Kasumi-1 (cell line): ENCODE data around the gene SUMO3.

Experiments
- DNase-seq, 2 experiments: peaks; one replicate each; lab custom pipeline; 2025; lab: John Stamatoyannopoulos, UW

Gene SUMO3

DNA sequence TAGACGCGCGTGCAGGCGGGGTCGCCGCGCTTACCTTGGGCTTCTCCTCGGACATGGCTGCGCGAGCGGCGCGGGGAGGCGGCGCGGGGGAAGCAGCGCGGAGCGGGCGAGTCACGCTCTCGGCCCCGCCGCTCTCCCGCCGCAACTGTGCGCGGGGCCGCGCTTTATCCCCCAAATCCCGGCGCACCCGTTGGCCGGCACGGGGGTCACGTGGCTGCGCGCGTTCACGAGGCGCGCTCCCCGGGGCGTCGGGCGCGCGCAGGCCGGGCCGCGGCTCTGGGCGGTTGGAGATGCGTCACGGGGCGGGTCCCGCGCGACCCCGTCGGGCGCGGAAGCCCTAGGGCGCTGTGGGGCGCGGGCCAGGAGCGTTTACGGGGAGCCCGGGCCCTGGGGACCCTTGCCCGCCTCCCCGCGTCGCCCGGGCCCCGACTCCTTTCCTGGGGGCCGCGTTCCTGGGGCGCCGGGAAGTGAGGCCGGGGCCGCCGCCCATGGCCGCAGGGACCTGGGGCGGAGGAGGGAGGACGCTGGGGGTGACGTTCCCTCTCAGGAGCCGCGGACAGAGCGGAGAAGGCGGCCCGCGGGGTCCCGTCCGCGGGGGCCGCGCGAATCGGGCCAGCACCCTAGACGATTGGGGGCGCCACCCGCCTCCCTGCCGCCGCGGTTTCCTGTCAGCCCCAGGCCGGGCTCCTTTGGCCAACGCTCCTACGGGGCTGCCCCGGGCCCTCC is at the start of gene SUMO3:
Gene SUMO3, minus strand, starts transcription at position 149 of the 726 bp plus-strand sequence. Its CDS starts 94 bp downstream, at position 55.
- DNase-seq = peak; percentile 59 to 66

DNA sequence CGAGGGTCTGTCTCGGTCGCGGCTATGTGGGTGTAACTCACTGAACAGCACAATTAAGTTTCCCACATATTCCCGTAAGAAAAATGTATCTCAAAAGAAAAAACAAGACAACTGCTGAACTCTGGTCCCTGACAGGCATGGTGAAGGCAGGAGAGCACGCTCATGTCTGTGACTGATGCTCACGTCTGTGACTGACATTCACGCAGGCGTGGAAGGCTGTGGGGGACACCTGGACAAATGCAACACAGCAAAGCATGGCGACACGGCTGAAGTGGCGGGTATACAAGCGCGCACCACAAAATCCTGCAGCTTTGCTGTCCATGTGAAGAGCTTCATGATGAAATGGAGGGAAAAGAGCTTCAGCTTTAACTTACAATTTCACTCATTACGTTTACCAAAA is 49.6 kb upstream of the SUMO3 start:
- DNase-seq = no peak

DNA sequence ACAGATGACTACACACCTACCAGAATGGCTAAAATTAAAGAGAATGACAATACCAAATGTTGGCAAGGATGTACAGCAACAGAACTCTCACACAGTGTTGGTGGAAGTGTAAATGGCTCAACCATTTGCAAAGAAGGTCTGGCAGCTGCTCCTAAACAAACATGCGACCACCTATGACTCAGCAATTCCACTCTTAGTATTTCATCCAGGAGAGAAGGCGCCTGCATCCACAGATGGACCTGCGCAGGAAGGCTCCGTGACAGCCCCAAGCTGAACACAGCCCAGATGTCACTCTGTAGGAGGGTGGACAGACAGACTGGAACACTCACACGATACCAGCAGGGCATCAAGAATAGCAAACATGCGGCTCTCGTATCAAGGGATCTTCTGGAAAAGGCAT is 48.9 kb upstream of the SUMO3 start:
- DNase-seq = no peak

DNA sequence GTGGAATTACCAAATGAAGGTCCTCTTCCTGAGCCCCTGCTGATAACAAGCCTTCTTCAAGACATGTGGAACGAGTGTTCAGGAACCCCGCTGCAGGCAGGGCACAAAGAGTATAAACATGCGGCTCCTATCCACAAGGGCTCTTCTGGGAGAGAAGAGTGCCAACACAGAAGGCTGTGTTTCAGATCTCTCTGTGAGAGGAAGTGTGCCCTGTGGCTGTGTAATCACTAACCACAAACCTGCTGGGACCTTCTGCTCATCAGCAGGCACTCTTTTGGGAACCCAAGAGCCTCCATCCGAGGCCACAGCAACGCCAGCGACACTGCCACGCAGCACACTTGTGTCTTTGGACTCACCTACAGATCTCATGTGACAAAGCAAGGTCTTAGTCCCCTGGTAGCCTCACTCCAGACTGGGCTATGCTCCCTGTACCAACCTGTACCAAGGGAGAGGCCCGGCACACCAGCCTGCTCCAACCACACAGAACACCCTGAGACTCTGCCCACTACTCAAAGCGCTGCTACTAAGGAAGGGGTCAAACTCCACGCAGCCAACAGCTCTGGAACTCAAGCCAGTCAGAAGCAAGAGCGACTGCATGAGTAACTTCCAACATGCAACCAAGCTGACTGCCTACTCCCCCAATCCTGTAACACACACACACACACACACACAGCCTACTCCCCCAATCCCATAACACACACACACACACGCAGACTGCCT is 47.9 kb upstream of the SUMO3 start:
- DNase-seq = peak; percentile 61 to 80

DNA sequence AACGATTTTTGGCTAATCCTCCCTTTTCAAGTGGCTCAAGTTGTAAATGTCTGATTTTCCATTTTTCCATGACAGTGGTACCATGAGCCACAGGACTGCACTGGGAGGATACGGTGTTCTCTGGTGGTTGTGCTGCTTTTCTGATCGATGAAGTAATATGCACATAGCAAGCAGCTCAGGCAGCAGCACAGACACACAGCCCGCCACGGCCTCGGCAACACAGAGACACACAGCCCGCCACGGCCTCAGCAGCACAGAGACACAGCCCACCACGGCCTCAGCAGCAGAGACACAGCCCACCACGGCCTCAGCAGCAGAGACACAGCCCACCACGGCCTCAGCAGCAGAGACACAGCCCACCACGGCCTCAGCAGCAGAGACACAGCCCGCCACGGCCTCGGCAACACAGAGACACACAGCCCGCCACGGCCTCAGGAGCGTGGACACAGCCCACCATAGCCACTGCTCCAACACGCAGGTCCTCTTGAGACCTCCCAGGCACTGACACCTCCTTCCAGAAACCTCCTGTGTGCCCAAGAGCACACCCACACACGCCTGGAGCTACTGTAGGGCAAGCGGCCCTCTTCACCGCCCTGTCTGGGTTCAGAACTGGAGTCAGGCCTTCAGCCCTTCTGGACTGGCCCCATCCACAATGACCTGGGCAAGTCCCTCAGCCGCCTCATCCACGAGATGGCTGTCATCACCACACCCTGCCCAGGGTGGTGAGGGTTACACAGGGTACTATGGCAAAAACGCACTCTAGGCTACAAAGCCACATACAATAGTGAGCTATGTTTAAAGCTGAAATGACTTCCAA is 45.2 kb upstream of the SUMO3 start:
- DNase-seq = no peak

DNA sequence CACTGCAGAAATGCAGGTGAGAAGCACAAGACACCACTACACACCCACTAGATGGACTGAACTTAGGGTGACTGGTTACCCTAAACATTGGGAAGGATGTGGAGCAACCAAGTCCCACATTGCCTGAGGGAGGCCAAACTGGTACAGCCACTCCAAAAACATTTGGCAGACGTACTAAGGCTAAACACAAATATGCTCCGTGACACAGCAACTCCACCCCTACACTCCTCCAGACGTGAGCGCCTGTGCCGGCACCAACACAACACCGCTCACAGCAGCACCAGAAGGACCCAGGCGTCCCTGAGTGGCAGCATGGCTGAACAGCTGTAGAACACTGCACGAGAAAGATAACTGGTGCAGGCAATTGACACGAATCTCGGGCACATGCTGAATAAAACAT is 40.9 kb upstream of the SUMO3 start:
- no peak for DNase-seq

DNA sequence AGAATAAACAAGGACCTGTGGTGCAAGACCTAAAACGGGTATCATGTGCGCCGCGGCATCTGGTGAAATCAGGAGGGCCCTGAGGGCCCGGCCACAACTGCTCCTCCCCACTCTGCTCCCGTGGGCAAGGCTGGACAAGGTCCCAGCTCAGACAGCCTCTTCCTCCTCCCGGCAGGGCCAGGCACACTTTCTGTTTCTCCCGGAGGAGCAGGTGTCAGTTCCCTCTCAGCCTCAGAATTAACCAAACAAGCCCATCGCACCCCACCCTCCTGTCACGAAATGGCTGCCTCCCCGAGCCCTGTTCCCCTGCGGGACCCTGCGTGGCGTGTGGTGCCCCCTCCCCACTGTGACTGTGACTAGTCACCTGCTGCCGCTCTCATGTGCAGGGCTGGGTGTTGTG is 40.4 kb upstream of the SUMO3 start:
- no peak for DNase-seq

DNA sequence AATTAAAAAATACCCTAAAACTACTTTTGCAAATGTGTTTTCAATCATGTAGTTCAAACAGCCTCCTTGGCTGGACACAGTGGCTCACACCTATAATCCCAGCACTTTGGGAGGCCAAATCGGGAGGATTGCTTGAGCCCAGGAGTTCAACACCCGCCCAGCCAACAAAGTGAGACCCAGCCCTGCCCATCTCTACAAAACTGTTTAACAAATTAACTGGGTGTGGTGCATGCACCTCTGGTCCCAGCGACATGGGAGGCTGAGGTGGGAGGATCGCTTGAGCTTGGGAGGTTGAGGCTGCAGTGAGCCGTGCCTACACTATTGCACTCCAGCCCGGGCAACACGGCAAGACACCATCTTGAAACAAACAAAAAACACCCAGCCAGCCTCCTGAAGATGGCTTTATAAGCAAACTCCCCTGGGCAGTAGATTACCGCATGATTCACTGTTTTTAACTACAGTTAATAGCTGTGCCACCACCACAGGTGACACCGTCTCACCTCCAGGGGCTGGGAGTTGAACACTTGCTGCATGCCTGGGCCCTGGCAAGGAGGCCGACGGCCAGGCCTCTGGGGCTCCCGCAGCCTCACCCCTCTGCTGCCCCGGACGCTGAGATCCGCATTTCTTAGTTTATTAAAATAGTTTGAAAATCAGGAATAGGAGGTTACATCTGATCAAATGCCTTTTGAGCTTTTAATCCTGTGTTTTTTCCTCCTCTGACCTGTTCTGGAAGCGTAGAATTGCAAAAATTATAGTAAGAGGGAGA is 39.4 kb upstream of the SUMO3 start:
- DNase-seq = no peak

DNA sequence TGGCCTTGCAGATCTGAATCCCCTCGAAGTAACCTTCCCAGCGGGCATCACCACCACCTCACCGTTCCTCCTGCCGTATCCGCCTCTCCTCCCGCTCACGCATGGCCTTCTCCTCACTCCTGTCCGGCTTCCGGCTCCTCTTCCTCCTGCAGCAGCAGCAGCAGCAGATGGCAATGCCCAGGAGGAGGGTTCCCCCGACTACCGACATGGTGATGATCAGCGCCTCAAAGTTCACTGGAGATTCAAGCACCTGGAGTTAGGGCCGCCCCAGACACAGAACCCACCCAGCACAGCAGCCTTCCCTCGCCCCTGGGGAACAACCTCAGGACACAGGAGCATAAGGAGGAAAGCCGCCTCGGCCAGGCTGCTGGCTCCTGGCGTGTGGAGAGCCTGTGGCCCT is 38.3 kb upstream of the SUMO3 start:
- DNase-seq = no peak

DNA sequence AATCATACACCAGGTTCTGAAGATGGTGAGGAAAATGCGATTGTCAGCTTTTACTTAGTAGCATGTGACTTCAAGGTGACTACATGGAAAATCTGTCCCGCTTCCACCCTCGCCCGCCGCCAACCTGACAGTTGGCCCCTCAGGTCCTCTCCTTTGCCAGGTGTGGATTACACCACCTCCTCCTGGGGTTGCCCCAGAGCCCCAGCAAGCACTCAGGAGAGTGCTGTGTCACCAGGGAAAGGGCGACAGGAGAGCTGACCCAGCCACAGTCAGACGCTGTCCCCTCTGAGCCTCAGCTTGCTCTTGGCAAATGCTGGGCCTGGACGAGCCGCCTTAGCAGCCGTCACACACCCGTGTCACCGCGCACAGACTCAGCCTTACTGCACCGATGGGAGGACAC is 37.7 kb upstream of the SUMO3 start:
- no peak for DNase-seq

DNA sequence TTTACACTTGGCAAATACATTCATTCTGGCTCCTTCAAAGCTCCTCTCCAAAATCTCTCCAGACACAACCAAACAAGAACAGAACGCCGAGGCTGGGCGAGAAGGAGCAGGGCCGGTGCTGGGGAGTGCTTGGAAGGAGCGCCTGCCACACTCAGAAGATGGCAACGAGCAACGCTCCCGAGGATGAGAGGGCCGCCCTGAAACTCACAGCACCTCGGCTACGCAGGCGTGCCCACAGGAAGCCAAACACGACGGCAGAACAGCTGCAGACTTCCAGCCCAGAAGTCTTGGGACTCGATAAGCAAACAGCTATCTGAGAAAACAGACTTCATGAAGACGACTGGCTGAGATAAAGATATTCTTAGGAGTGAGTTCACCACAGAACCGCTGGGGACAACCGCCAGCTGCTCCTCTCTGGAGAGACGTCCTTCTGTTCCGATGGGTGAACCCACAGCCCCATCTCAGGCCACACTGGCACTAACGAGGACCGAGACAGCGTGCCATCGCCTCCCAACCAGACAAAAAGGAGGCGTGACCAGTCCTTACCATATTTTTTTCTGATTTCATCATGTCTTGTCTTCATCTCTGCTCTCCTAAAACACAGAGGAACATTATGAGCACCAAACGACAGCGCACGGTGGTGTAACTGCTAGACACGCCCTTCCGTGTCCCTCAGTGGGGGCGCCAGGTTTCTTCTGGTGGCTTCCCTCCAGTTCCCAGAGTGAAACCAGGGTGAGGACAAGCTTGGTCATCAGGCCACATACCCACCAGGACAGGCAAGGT is 37.0 kb upstream of the SUMO3 start:
- peak; percentile 87 to 90 for DNase-seq

DNA sequence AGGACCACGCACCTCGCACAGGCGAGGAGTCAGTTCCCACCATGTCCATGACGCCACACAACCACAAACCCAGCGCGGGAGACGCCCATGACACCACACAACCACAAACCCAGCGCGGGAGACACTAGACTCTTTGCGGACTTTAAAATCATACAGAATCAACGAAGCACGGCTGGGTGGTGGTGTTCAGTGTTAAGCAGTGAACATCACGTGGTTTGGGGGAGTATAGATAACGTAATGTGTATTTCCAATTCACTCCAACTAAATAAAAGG is 36.5 kb upstream of the SUMO3 start:
- no peak for DNase-seq

DNA sequence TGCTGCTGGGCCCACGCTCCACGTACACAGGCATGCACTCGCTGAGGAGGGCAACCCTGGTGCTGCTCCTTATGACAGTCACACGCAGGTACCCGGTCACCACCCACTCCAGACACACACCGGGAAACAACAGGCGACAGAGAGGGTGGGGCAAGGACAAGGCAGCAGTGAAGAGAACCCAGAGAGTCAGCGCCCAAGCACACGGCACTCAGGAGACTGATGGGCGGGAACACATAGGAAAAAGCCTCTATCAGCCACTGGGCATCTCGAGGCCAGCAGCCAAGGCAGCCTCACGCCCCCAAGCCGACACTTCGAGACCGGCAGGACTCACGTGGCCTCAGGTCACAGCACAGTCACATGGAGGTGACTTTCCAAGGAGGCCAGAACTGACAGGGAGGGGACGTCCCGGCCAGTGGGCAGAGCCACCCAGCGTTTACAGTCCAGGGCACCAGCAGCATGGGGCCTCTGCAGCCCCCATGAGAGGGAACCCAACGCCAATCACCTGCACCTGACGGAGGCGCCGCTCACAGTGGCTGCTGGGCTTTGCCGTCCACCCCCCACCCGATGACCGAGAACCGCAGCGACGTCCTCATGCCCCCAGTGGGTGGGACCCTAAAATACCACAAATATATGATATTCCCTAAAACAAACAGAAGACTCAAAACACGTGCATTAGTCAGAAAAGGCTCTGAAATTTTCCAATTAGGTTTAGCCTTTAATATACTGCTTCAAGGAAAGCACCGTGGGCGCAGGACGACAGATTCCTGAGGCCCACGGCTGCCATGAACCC is 35.9 kb upstream of the SUMO3 start:
- DNase-seq = no peak

DNA sequence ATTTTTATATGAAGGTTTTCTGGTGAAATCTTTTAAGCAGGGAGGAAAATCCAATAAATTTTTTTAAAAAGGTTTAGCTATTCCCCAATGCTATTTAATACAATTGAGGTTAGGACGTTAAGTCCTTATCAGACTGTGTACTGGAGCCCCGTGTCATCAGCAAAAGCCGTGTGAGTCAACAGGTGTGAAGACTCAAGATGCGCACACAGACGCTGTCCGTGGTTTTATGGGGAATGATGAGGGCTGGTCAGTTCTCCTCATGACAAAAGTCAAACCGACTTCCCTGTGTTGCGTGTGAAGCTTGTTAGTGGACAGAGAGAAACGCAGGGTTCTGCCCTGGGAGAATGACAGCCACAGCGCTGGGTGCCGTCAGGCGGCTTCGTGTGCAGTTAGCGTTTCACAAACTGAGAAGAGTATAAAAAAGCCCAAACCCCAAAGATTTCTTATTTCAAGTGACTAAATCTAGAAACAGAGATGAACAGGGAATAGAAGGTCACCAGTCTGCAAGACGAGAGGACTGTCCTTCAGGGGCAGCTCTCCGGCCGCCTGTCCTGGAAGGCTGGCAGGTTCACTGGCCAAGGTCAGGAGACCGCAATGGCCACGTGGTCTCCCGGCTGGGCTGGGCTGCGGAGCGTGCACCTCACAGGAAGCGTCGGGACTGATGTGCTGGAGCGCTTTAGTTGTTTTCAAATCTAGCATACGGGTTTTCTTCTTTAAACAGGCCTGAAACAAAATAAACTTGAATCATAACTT is 33.2 kb upstream of the SUMO3 start:
- no peak for DNase-seq

DNA sequence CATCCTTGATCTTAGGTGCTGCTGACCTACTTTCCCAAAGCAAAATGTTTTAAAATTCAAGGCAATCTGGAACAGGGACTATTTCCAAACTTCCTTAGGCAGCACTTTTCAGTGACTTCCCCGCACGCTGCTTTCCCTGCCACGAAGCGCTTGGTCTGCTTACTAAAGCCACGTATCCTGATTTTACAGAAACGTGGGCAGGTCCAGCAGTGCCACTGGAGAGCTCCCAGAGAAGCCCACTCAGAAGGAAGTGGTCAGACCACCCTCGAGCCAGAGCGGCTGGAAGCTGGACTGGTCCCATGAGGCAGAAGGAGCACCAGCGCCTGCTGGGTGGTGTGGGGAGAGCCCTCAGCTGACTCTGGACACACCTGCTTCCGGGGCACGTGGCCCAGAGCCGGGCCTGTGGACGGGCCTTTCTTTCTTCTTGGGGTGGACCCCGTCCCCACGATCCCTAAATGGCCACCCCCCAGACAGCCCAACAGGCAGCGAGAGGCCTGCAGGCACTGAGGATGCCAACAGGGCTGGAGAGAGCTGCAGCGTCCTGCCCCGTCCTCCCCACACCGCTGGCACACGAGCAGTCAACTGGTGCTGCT is 32.4 kb upstream of the SUMO3 start:
- no peak for DNase-seq

DNA sequence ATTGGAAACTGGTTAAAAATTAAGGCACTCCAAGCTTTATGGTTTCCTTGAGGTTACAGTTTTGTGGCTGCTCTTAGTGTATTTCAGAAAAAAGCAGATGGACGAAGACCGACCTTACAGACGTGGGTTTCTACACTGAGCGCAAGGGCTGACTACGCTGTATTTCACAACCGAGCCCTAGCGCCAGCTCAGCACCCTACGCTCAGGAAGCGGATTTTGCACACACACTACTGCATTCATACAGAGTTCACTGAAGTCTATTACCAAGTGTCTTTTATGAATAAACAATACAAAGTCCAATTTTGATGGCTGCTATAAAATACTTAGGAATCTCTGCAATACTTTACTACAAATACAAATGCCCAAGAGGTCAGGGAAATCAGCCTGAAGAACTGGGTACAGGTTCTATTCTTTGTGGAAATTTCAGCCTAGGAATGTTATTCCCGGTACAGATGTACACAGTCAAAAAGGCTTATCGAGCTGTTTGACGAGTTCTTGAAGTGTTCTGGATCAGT is 31.8 kb upstream of the SUMO3 start:
- no peak for DNase-seq

DNA sequence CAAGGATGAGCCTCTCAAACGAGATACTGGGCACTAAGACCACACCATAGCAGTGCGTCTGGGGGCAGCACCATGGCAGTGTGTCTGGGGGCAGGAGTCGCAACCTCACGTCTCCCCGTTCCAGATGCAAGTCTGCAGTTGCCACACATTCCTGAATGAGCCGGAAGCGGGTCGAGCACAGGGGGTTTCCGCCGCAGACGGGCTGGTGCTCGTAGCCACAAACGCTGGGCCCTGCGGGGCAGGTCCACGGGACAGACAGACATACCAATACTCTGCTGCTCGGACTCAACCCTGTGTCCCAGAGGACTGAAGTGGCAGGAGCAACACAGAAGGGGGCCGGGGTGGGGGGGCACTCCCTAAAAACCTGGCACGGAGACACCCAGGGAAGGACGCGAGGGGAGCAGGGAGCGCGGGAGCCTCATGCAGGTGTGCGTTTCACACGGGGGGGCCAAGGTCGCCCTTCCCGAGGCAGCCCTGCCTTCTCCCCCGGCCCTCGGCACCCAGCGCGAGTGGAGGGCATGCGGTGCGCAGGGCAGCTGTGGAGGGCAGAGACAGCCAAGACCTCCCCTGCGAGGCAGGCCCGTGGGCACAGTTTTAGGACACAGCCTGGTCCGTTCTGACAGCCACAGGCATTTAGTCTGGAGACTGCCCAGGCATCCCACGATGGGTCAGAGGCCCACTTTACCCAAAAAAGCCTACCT is 31.1 kb upstream of the SUMO3 start:
- no peak for DNase-seq

DNA sequence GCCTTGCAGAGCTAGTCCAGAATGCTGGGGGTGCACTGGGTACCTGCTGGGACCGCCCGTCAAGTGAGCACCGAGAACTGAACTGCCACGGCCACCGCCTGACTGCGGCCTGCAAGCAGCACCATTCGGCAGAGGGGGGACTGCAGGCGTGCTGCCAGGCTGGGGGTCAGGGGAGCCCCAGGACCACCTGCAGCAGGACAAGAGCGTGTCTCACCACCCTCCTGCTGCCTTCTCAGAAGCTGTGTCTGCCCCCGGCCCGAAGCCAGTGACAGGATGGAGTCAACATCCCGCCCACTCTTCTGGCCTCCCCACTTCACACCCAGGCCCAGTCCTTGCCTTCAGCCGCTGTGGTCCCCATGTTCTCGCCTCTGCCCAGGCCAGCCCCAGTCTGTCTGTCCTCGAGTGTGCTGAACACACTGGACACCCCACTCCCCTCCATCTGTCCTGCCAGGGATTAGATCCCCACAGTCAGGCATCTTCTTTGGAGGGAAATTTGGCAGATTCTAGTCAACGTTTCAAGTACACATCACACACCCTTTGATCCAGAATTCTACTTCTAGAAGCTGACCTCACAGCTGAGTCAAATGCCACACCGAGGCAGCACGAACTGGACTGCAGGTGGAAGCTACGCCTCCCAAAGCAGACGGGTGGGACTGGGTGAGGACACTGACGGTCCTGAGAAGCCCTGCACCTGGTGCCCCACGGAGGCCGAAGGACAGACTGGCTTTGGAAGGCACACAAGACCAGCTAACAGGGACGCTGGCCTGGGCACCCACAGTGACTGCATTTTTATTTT is 29.6 kb upstream of the SUMO3 start:
- DNase-seq = no peak
